ENCODE measurements around the gene KLHL15.
"Not testable (repeated sequence)": the region's sequence is repeated elsewhere in the genome, so short reads cannot be mapped to it uniquely, and the experiment has no call there.

- TF ChIP-seq HNF4G (IDR thresholded peaks at IDR 0.05; ENCODE audit: borderline replicate concordance, low read depth, low read length); HNF4G (CRISPR knock-in tag; IDR thresholded peaks at IDR 0.05; ENCODE audit: borderline replicate concordance, low read depth); TFAP4 (IDR thresholded peaks at IDR 0.05; ENCODE audit: borderline replicate concordance, low read depth); CTCF (CRISPR knock-in tag; IDR thresholded peaks at IDR 0.05); ZFP90 (CRISPR knock-in tag; IDR thresholded peaks at IDR 0.05; ENCODE audit: borderline replicate concordance); BRF2 (CRISPR knock-in tag; IDR thresholded peaks at IDR 0.05); ZNF547 (CRISPR knock-in tag; IDR thresholded peaks at IDR 0.05); RARA (CRISPR knock-in tag; IDR thresholded peaks at IDR 0.05); HDAC6 (IDR thresholded peaks at IDR 0.05; ENCODE audit: low read depth, low read length); MTA3 (CRISPR knock-in tag; IDR thresholded peaks at IDR 0.05); ZBTB25 (CRISPR knock-in tag; IDR thresholded peaks at IDR 0.05); RFX5 (IDR thresholded peaks at IDR 0.05; ENCODE audit: low read depth, low read length); MAFK (conservative IDR thresholded peaks at IDR 0.05 in 1 of 2, IDR thresholded peaks at IDR 0.05 in 1 of 2; ENCODE audit: low read length in 2 of 2); CSRNP1 (CRISPR knock-in tag; IDR thresholded peaks at IDR 0.05): not testable (repeated sequence)
Measured at GRCh38 chrX:24049643-24050042, 22.7 kb upstream of the KLHL15 start.

Measured in HepG2 (cell line).